Fibroblast of lung (primary cell): ENCODE results near the gene C1QTNF7. TPM values are rescaled to one million over a fixed set of nuclear protein-coding genes. Genes with fewer than 3 reads are reported as not detected.

Experiments used
- DNase-seq, 2 donors: peaks; one replicate each; pipeline versions ENCODE4 v3.0.0 to v3.0.0-alpha.2; 2010; ENCODE audit warnings: low read depth in 2 of 2
- H2AFZ ChIP-seq: 2 replicates; pipeline ENCODE4 v1.5.1; 2012; ENCODE audit warnings: low read length, control low read depth, inconsistent platforms
- H3K27ac ChIP-seq: 2 replicates; pipeline ENCODE4 v1.5.1; 2011; ENCODE audit warnings: low read length, control low read depth; ENCODE audit not compliant: insufficient read depth
- H3K27me3 ChIP-seq: 2 replicates; pipeline ENCODE4 v1.5.1; 2011; ENCODE audit warnings: mild to moderate bottlenecking, low read length; ENCODE audit not compliant: control insufficient read depth, insufficient read depth
- H3K36me3 ChIP-seq: 2 replicates; pipeline ENCODE4 v1.5.1; 2011; ENCODE audit warnings: low read length; ENCODE audit not compliant: control insufficient read depth, insufficient read depth
- H3K4me1 ChIP-seq: 2 replicates; pipeline ENCODE4 v1.5.1; 2011; ENCODE audit warnings: low read length; ENCODE audit not compliant: control insufficient read depth, insufficient read depth; ENCODE audit errors: extremely low read depth
- H3K4me2 ChIP-seq: 2 replicates; pipeline ENCODE4 v1.5.1; 2011; ENCODE audit warnings: low read length, control low read depth; ENCODE audit not compliant: insufficient read depth; ENCODE audit errors: extremely low read depth
- H3K4me3 ChIP-seq, 4 experiments: fragments of 200-600 bp in 1 of 4; sonication (generic) in 1 of 4; replicated peaks in 1 of 4; 2 replicates each; pipeline ENCODE4 v1.5.1; 2011 to 2016; ENCODE audit warnings: low read length in 4 of 4, low read depth in 3 of 4, mild to moderate bottlenecking in 3 of 4, control low read depth in 2 of 4, inconsistent platforms in 1 of 4, mixed read lengths in 1 of 4; ENCODE audit not compliant: insufficient read depth in 1 of 4; ENCODE audit errors: control extremely low read depth in 1 of 4
- H3K79me2 ChIP-seq: 2 replicates; pipeline ENCODE4 v1.5.1; 2012; ENCODE audit warnings: mild to moderate bottlenecking, low read length, inconsistent platforms; ENCODE audit not compliant: control insufficient read depth, insufficient read depth
- H3K9ac ChIP-seq: 2 replicates; pipeline ENCODE4 v1.5.1; 2011; ENCODE audit warnings: mild to moderate bottlenecking, low read length, control low read depth; ENCODE audit not compliant: insufficient read depth
- H3K9me3 ChIP-seq: 2 replicates; pipeline ENCODE4 v1.5.1; 2012; ENCODE audit warnings: low read depth, low read length; ENCODE audit not compliant: control insufficient read depth, insufficient read depth
- H4K20me1 ChIP-seq: 2 replicates; pipeline ENCODE4 v1.5.1; 2011; ENCODE audit warnings: low read length; ENCODE audit not compliant: control insufficient read depth, insufficient read depth; ENCODE audit errors: extremely low read depth
- EZH2 ChIP-seq: IDR thresholded peaks from 2 replicates; pipeline ENCODE4 v1.5.1; 2012; ENCODE audit warnings: low read length, control low read depth, mild to moderate bottlenecking; ENCODE audit errors: missing control alignments
- polyA plus RNA-seq, 2 donors: library from polyadenylated mRNA; depleted of rRNA in 1 of 2; stranded (reverse) in 1 of 2; unstranded in 1 of 2; fragments of >200 nt; gene quantifications; 2 replicates each; pipeline ENCODE4 v1.2.1, GENCODE V29; 2011 to 2012; ENCODE audit warnings: missing spikeins in 1 of 2
- total RNA-seq: library from RNA; depleted of rRNA; stranded (reverse); fragments of >200 nt; gene quantifications from 2 replicates; pipeline ENCODE4 v1.2.1, GENCODE V29; 2014
- TF ChIP-seq, protein P1 (sequence below), 2 donors: IDR thresholded peaks in 1 of 2; conservative IDR thresholded peaks in 1 of 2; 1 replicate in 1 of 2; 2 replicates in 1 of 2; pipeline ENCODE4 v1.5.1; 2011 to 2012; ENCODE audit warnings: low read length in 2 of 2, control low read depth in 1 of 2, inconsistent platforms in 1 of 2, low read depth in 1 of 2, mild to moderate bottlenecking in 1 of 2

Gene C1QTNF7
- total and polyA plus RNA-seq, 2 donors (not counting 1 experiment from before 2014, with no cell fraction given): 3.0 to 4.9 TPM

DNA sequence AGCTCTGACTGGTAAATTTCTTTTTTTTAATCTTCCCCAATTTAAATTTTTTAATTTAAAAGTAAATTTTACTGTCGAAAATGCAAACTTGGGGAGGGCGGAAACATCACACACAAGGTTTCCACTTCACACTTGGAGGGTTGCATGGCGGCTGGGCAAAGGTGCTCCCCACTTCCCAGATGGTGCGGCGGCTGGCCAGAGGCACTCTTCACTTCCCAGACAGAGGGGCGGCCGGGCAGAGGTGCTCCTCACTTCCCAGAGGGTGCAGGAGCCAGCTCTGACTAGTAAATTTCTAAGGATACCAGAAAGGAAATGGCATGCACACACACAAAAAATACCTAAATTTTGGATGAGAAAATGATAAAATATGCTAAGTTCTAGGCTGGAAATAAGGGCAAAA, 16.4 kb downstream of the C1QTNF7 start:
- no peaks in the 10 kb centered on the region for H3K79me2 ChIP-seq
- no peak overlapping the region for H3K4me3 ChIP-seq

DNA sequence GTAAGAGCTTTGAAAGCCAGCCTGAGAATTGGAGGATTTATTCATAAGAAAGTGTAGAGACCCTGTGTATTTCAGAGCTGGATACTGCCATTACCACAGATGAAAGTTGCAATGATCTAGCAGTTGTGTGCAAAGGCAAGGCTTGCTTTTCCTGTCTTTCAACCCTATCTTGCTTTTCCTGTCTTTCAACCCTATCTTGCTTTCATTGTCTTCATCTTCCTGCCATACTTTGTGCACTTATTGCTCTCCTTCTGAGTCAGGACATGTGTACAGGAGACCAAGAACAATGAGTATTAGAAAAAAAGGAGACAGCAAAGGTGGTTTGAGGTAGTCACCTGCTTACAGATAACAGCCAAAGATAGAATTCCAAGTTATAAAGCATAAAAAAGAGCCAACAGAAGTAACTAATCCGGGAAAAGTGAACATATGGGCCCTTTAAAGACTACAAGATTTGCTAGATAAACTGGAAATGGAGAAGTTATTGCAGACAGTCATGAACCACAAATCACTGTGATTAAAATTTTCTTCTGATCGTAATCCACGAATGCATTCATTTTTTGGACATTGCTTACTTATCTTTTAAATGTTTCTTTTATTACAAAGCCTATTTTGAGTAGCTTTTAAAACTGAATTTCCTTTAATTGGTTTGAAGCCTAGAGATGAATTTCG, 17.2 kb downstream of the C1QTNF7 start:
- no peaks in the 10 kb centered on the region for H3K4me1 ChIP-seq
- no peak overlapping the region for H2AFZ ChIP-seq
- H3K27me3 ChIP-seq: no peaks in the 10 kb centered on the region
- H3K4me2 ChIP-seq: no peak overlapping the region
- TF ChIP-seq, protein P1, sequence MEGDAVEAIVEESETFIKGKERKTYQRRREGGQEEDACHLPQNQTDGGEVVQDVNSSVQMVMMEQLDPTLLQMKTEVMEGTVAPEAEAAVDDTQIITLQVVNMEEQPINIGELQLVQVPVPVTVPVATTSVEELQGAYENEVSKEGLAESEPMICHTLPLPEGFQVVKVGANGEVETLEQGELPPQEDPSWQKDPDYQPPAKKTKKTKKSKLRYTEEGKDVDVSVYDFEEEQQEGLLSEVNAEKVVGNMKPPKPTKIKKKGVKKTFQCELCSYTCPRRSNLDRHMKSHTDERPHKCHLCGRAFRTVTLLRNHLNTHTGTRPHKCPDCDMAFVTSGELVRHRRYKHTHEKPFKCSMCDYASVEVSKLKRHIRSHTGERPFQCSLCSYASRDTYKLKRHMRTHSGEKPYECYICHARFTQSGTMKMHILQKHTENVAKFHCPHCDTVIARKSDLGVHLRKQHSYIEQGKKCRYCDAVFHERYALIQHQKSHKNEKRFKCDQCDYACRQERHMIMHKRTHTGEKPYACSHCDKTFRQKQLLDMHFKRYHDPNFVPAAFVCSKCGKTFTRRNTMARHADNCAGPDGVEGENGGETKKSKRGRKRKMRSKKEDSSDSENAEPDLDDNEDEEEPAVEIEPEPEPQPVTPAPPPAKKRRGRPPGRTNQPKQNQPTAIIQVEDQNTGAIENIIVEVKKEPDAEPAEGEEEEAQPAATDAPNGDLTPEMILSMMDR (conservative IDR thresholded peaks at IDR 0.05 in 1 of 2, IDR thresholded peaks at IDR 0.05 in 1 of 2; ENCODE audit: low read depth in 1 of 2, low read length in 2 of 2): no peak
- no peak for TF ChIP-seq EZH2
- no peak overlapping the region for H3K4me3 ChIP-seq
- no peaks in the 10 kb centered on the region for H3K36me3 ChIP-seq
- no peak for DNase-seq
- no peaks in the 10 kb centered on the region for H3K9me3 ChIP-seq
- H3K79me2 ChIP-seq: no peaks in the 10 kb centered on the region
- H4K20me1 ChIP-seq: no peaks in the 10 kb centered on the region
- H3K9ac ChIP-seq: no peak overlapping the region
- no peak overlapping the region for H3K27ac ChIP-seq

More for the DNA sequence above, 16.4 kb downstream of the C1QTNF7 start:
- Histone ChIP-seq H3K9me3 (no peaks in the 10 kb centered on the region), H3K4me2 (no peak overlapping the region), H3K9ac (no peak overlapping the region), H3K27me3 (no peaks in the 10 kb centered on the region), H3K27ac (no peak overlapping the region), H3K36me3 (no peaks in the 10 kb centered on the region), H4K20me1 (no peaks in the 10 kb centered on the region), H3K4me1 (no peaks in the 10 kb centered on the region), H2AFZ (no peak overlapping the region)
- no peak for DNase-seq
- TF ChIP-seq, protein P1 (conservative IDR thresholded peaks at IDR 0.05 in 1 of 2, IDR thresholded peaks at IDR 0.05 in 1 of 2; ENCODE audit: low read depth in 1 of 2, low read length in 2 of 2): no peak
- no peak for TF ChIP-seq EZH2

DNA sequence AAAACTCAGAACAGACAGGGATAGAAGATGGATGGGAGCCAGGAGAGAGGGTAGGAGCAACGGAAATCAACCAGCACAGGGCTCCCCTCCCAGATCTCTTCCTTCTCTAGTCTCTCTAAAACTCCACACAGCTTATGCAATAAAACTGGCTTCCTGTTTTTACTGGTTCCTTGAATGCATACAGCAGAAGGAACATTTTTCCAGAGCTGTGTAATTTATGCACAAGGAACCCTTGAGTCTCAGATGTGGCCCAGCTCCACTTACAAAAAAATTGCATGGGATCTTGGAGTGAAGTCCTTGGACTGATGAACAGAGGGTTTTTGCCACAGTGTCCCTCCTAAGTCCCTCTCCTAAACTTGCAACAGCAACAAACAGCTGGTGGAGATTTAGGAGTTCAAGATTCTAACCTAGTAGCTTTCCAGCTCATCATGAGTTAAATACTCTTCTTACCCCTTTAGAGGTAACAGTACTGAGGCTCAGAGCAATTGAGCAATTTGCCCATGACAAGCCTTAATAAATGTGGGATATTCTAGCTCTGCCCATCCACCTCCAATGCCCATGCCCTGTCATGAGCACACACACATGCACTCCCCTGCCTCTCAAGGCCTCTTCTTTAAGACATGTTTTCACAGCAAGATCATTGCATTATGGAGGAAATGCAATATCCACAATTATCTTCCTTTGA, 23.5 kb downstream of the C1QTNF7 start:
- no peak overlapping the region for H3K4me3 ChIP-seq

More for the DNA sequence above, 23.5 kb downstream of the C1QTNF7 start:
- no peak overlapping the region for H3K9ac ChIP-seq
- no peaks in the 10 kb centered on the region for H3K79me2 ChIP-seq
- peak; percentile 55 to 62 for DNase-seq
- peak overlapping the region; percentile 51 for H3K27ac ChIP-seq
- no peaks in the 10 kb centered on the region for H3K27me3 ChIP-seq
- no peaks in the 10 kb centered on the region for H3K36me3 ChIP-seq
- TF ChIP-seq, protein P1 (conservative IDR thresholded peaks at IDR 0.05 in 1 of 2, IDR thresholded peaks at IDR 0.05 in 1 of 2; ENCODE audit: low read depth in 1 of 2, low read length in 2 of 2): no peak
- TF ChIP-seq EZH2: no peak
- H4K20me1 ChIP-seq: no peaks in the 10 kb centered on the region
- H3K4me2 ChIP-seq: peak overlapping the region; percentile 67
- no peak overlapping the region for H2AFZ ChIP-seq
- peaks cover 27% of the 10 kb centered on the region for H3K4me1 ChIP-seq
- no peaks in the 10 kb centered on the region for H3K9me3 ChIP-seq
